HL-60/S4 treated with retinoic acid at 250 ng/mL for 4 days and 3 days (cell line): ENCODE results near the gene NKX2-1.
"Not testable (repeated sequence)": the region's sequence is repeated elsewhere in the genome, so short reads cannot be mapped to it uniquely, and the experiment has no call there.

Experiments
- in situ Hi-C: fragments of 300-500 bp; cut with MboI; formaldehyde crosslinking; loops from 2 replicates; pipeline ENCODE4 v1.7.0; 2022; ENCODE audit warnings: low sequenced_read_pairs

Gene NKX2-1

GRCh38 chr14:36505892-36506731, 13.9 kb downstream of the NKX2-1 start:
- in situ Hi-C loops, result no loop called here

GRCh38 chr14:36505181-36505815, 14.7 kb downstream of the NKX2-1 start:
- in situ Hi-C loops, result no loop called here

- in situ Hi-C loops, result no loop called here
Observed at GRCh38 chr14:36504771-36505175, 15.3 kb downstream of the NKX2-1 start.

- in situ Hi-C loops, result no loop called here
Observed at GRCh38 chr14:36503771-36504741, 16.0 kb downstream of the NKX2-1 start.

GRCh38 chr14:36502558-36503508, 17.2 kb downstream of the NKX2-1 start:
- in situ Hi-C loops, result no loop called here

- in situ Hi-C loops, result no loop called here
Observed at GRCh38 chr14:36498938-36499337, 21.1 kb downstream of the NKX2-1 start.

GRCh38 chr14:36496346-36496745, 23.7 kb downstream of the NKX2-1 start:
- in situ Hi-C loops, result no loop called here

GRCh38 chr14:36495666-36496065, 24.4 kb downstream of the NKX2-1 start:
- in situ Hi-C loops, result no loop called here

GRCh38 chr14:36493761-36494160, 26.3 kb downstream of the NKX2-1 start:
- in situ Hi-C loops, result no loop called here

GRCh38 chr14:36485773-36486172, 34.3 kb downstream of the NKX2-1 start:
- in situ Hi-C loops, result no loop called here

GRCh38 chr14:36479344-36479743, 40.7 kb downstream of the NKX2-1 start:
- in situ Hi-C loops, result no loop called here

GRCh38 chr14:36478782-36479181, 41.2 kb downstream of the NKX2-1 start:
- in situ Hi-C loops, result no loop called here

- in situ Hi-C loops, result no loop called here
Observed at GRCh38 chr14:36477266-36477665, 42.8 kb downstream of the NKX2-1 start.

GRCh38 chr14:36476061-36476460, 44.0 kb downstream of the NKX2-1 start:
- in situ Hi-C loops, result not testable (repeated sequence)

- in situ Hi-C loops, result no loop called here
Observed at GRCh38 chr14:36474593-36474992, 45.4 kb downstream of the NKX2-1 start.

GRCh38 chr14:36471431-36471830, 48.6 kb downstream of the NKX2-1 start:
- in situ Hi-C loops, result no loop called here

GRCh38 chr14:36467332-36467731, 52.7 kb downstream of the NKX2-1 start:
- in situ Hi-C loops, result no loop called here
